HepG2 (cell line): ENCODE measurements around the gene IQCE. TPM values are rescaled to one million over a fixed set of nuclear protein-coding genes. Genes with fewer than 3 reads are reported as not detected.
A peak's percentile ranks its signal among the peaks of the same experiment; 100 is the strongest.

ENCODE experiments used
- BATF2 ChIP-seq: sonication (generic); formaldehyde crosslinking; IDR thresholded peaks from 2 replicates; pipeline ENCODE4 v1.8.0; 2022; ENCODE audit warnings: mild to moderate bottlenecking, missing genetic modification reagents, moderate library complexity
- BCL6 ChIP-seq: IDR thresholded peaks from 2 replicates; pipeline ENCODE4 v1.6.1; 2016; ENCODE audit warnings: missing genetic modification reagents, missing compliant biosample characterization
- HIVEP1 ChIP-seq: sonication (generic); formaldehyde crosslinking; IDR thresholded peaks from 2 replicates; pipeline ENCODE4 v1.4.0; 2020; ENCODE audit warnings: mild to moderate bottlenecking, missing genetic modification reagents
- KMT2A ChIP-seq: sonication (generic); formaldehyde crosslinking; IDR thresholded peaks from 2 replicates; pipeline ENCODE4 v1.4.0; 2020; ENCODE audit warnings: missing genetic modification reagents
- MAFF ChIP-seq: IDR thresholded peaks from 2 replicates; pipeline ENCODE4 v1.6.1; 2011; ENCODE audit warnings: low read depth, low read length, improper control_type of control experiment
- ONECUT2 ChIP-seq: sonication (generic); formaldehyde crosslinking; IDR thresholded peaks from 2 replicates; pipeline ENCODE4 v1.4.0; 2020; ENCODE audit warnings: missing genetic modification reagents
- SIX1 ChIP-seq: sonication (generic); formaldehyde crosslinking; IDR thresholded peaks from 2 replicates; pipeline ENCODE4 v1.4.0; 2020; ENCODE audit warnings: missing genetic modification reagents, borderline replicate concordance
- SNAI1 ChIP-seq: sonication (generic); formaldehyde crosslinking; IDR thresholded peaks from 2 replicates; pipeline ENCODE4 v1.5.0; 2020; ENCODE audit warnings: mild to moderate bottlenecking, missing genetic modification reagents, borderline replicate concordance
- SP140L ChIP-seq: sonication (generic); formaldehyde crosslinking; IDR thresholded peaks from 2 replicates; pipeline ENCODE4 v1.4.0; 2020; ENCODE audit warnings: missing genetic modification reagents, borderline replicate concordance
- TAF15 ChIP-seq: fragments of 200-400 bp; formaldehyde crosslinking; IDR thresholded peaks from one replicate; pipeline ENCODE4 v1.6.1; 2018; ENCODE audit warnings: mild to moderate bottlenecking, low read depth, low read length; ENCODE audit not compliant: poor library complexity, severe bottlenecking
- TBX2 ChIP-seq: sonication (generic); formaldehyde crosslinking; IDR thresholded peaks from 2 replicates; pipeline ENCODE4 v1.5.0; 2020; ENCODE audit warnings: missing genetic modification reagents, mild to moderate bottlenecking, borderline replicate concordance
- ZNF121 ChIP-seq: sonication (generic); formaldehyde crosslinking; IDR thresholded peaks from 2 replicates; pipeline ENCODE4 v1.5.0; 2020; ENCODE audit warnings: mild to moderate bottlenecking, missing genetic modification reagents
- ZNF383 ChIP-seq: sonication (generic); formaldehyde crosslinking; IDR thresholded peaks from 2 replicates; pipeline ENCODE4 v1.4.0; 2020; ENCODE audit warnings: missing genetic modification reagents, mild to moderate bottlenecking, borderline replicate concordance
- ZNF451 ChIP-seq: sonication (generic); formaldehyde crosslinking; IDR thresholded peaks from 2 replicates; pipeline ENCODE4 v1.5.0; 2020; ENCODE audit warnings: mild to moderate bottlenecking, missing genetic modification reagents
- ZNF512B ChIP-seq: sonication (generic); formaldehyde crosslinking; IDR thresholded peaks from 2 replicates; pipeline ENCODE4 v1.5.1; 2020; ENCODE audit warnings: missing genetic modification reagents, mild to moderate bottlenecking, borderline replicate concordance
- ZNF652 ChIP-seq: IDR thresholded peaks from 2 replicates; pipeline ENCODE4 v1.6.1; 2016; ENCODE audit warnings: low read depth, borderline replicate concordance
- polyA plus RNA-seq, 8 experiments: library from polyadenylated mRNA; depleted of rRNA in 3 of 8; stranded (reverse) in 7 of 8; unstranded in 1 of 8; fragments of >200 nt; fragmentation: Illumina TruSeq in 4 of 8; extraction: Trizol in 4 of 8; gene quantifications; 2 replicates each; pipeline versions ENCODE4 v1.2.1 to v1.2.3, GENCODE V29; 2011 to 2016; ENCODE audit warnings: low read depth in 4 of 8, missing spikeins in 1 of 8, mixed read lengths in 1 of 8; ENCODE audit not compliant: insufficient read depth in 1 of 8
- total RNA-seq, 5 experiments: library from RNA; depleted of rRNA; stranded (reverse); fragments of >200 nt; fragmentation: Illumina TruSeq; extraction: Trizol; gene quantifications; 2 replicates each; pipeline ENCODE4 v1.2.3, GENCODE V29; 2016; ENCODE audit warnings: low read depth in 1 of 5
- TF ChIP-seq, protein P1 (sequence below): sonication (generic); formaldehyde crosslinking; IDR thresholded peaks from 2 replicates; pipeline ENCODE4 v1.4.0; 2020; ENCODE audit warnings: missing genetic modification reagents, borderline replicate concordance
- TF ChIP-seq, protein P2 (sequence below): sonication (generic); formaldehyde crosslinking; IDR thresholded peaks from 2 replicates; pipeline ENCODE4 v1.5.0; 2020; ENCODE audit warnings: missing genetic modification reagents
- TF ChIP-seq, protein P3 (sequence below): sonication (generic); IDR thresholded peaks from 2 replicates; pipeline ENCODE4 v1.6.1; 2016; ENCODE audit warnings: low read depth, borderline replicate concordance
- TF ChIP-seq, protein P4 (sequence below): sonication (generic); formaldehyde crosslinking; IDR thresholded peaks from 2 replicates; pipeline ENCODE4 v1.4.0; 2020; ENCODE audit warnings: missing genetic modification reagents

Gene IQCE
- total and polyA plus RNA-seq, 2 of the 13 experiments (the other 11 are each of a cell fraction or from before 2014, with no cell fraction given): 1.5 to 2.5 TPM

DNA sequence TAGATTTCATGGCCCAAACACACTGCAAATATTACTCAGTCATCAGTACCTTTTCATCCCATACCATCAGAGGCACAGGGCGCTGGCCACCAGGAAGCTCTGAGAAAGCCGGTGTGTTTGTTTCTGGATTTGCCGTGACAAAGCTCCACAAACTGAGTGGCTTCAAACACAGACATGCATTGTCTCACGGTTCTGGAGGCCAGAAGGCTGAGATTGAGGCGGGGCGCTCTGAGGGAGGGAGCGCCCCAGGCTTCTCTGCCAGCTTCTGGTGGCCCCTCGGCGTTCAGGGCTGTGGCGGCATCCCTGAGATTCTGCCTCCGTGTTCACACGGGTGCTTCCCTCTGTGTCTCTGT lies 69.3 kb downstream of the IQCE start (continued):
- TF ChIP-seq, protein P1, sequence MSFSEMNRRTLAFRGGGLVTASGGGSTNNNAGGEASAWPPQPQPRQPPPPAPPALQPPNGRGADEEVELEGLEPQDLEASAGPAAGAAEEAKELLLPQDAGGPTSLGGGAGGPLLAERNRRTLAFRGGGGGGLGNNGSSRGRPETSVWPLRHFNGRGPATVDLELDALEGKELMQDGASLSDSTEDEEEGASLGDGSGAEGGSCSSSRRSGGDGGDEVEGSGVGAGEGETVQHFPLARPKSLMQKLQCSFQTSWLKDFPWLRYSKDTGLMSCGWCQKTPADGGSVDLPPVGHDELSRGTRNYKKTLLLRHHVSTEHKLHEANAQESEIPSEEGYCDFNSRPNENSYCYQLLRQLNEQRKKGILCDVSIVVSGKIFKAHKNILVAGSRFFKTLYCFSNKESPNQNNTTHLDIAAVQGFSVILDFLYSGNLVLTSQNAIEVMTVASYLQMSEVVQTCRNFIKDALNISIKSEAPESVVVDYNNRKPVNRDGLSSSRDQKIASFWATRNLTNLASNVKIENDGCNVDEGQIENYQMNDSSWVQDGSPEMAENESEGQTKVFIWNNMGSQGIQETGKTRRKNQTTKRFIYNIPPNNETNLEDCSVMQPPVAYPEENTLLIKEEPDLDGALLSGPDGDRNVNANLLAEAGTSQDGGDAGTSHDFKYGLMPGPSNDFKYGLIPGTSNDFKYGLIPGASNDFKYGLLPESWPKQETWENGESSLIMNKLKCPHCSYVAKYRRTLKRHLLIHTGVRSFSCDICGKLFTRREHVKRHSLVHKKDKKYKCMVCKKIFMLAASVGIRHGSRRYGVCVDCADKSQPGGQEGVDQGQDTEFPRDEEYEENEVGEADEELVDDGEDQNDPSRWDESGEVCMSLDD (CRISPR knock-in tag): 0 out of 2 replicates have a peak, but pooled peaks have one; percentile 30
- TF ChIP-seq, protein P2, sequence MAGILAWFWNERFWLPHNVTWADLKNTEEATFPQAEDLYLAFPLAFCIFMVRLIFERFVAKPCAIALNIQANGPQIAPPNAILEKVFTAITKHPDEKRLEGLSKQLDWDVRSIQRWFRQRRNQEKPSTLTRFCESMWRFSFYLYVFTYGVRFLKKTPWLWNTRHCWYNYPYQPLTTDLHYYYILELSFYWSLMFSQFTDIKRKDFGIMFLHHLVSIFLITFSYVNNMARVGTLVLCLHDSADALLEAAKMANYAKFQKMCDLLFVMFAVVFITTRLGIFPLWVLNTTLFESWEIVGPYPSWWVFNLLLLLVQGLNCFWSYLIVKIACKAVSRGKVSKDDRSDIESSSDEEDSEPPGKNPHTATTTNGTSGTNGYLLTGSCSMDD (CRISPR knock-in tag): no peak
- TF ChIP-seq ZNF383 (CRISPR knock-in tag) (no peak), BATF2 (CRISPR knock-in tag) (no peak), ZNF121 (CRISPR knock-in tag) (no peak), SIX1 (no peak), ZNF652 (CRISPR knock-in tag) (no peak), ONECUT2 (no peak), SP140L (CRISPR knock-in tag) (no peak), TBX2 (CRISPR knock-in tag) (0 out of 2 replicates have a peak, but pooled peaks have one; percentile 12), MAFF (no peak), KMT2A (CRISPR knock-in tag) (no peak), HIVEP1 (no peak), ZNF512B (CRISPR knock-in tag) (no peak), SNAI1 (CRISPR knock-in tag) (no peak), BCL6 (CRISPR knock-in tag) (peak; percentile 55; the same call in 1 of the 2 replicates), ZNF451 (CRISPR knock-in tag) (no peak), TAF15 (no peak)
- TF ChIP-seq, protein P3, sequence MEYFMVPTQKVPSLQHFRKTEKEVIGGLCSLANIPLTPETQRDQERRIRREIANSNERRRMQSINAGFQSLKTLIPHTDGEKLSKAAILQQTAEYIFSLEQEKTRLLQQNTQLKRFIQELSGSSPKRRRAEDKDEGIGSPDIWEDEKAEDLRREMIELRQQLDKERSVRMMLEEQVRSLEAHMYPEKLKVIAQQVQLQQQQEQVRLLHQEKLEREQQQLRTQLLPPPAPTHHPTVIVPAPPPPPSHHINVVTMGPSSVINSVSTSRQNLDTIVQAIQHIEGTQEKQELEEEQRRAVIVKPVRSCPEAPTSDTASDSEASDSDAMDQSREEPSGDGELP: no peak
- TF ChIP-seq, protein P4, sequence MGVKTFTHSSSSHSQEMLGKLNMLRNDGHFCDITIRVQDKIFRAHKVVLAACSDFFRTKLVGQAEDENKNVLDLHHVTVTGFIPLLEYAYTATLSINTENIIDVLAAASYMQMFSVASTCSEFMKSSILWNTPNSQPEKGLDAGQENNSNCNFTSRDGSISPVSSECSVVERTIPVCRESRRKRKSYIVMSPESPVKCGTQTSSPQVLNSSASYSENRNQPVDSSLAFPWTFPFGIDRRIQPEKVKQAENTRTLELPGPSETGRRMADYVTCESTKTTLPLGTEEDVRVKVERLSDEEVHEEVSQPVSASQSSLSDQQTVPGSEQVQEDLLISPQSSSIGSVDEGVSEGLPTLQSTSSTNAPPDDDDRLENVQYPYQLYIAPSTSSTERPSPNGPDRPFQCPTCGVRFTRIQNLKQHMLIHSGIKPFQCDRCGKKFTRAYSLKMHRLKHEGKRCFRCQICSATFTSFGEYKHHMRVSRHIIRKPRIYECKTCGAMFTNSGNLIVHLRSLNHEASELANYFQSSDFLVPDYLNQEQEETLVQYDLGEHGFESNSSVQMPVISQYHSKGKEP (CRISPR knock-in tag): no peak
